ENCODE data around the gene FGF6.

The FGF6 gene

DNA sequence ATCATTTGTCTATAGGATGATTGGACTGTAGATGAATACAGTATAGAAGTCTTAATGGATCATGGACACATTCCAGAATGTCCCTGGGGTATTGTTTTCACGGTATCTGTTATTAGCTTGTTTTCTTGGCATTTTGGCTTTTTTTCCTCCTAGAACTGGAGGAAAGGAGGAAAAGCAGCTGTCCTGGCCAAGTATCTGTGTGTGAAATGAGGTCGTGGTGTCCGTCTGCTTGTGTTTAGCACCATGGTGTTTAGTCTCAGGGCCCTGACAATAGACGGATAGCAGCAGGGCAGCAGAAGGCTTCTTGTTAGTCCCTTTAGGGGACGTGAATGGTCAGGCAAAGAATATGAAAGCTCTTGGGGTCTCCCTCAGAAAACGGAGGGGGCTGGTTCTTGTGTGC is 21.2 kb downstream of the FGF6 start:
- CTCF ChIA-PET, result interaction anchor here (0.5 kb wide), 1 partner anchor 306 kb away, joined by 3 read pairs; no protein-coding TSS in a partner anchor
- POLR2A ChIA-PET (ENCODE audit: low non-redundant PET), result no interaction called here
- no peak overlapping the region for H3K27ac ChIP-seq
- DNase-seq (ENCODE audit: low spot score), result no peak
- TF ChIP-seq, protein P1, sequence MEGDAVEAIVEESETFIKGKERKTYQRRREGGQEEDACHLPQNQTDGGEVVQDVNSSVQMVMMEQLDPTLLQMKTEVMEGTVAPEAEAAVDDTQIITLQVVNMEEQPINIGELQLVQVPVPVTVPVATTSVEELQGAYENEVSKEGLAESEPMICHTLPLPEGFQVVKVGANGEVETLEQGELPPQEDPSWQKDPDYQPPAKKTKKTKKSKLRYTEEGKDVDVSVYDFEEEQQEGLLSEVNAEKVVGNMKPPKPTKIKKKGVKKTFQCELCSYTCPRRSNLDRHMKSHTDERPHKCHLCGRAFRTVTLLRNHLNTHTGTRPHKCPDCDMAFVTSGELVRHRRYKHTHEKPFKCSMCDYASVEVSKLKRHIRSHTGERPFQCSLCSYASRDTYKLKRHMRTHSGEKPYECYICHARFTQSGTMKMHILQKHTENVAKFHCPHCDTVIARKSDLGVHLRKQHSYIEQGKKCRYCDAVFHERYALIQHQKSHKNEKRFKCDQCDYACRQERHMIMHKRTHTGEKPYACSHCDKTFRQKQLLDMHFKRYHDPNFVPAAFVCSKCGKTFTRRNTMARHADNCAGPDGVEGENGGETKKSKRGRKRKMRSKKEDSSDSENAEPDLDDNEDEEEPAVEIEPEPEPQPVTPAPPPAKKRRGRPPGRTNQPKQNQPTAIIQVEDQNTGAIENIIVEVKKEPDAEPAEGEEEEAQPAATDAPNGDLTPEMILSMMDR (conservative IDR thresholded peaks at IDR 0.05; ENCODE audit: low read depth), result no peak

DNA sequence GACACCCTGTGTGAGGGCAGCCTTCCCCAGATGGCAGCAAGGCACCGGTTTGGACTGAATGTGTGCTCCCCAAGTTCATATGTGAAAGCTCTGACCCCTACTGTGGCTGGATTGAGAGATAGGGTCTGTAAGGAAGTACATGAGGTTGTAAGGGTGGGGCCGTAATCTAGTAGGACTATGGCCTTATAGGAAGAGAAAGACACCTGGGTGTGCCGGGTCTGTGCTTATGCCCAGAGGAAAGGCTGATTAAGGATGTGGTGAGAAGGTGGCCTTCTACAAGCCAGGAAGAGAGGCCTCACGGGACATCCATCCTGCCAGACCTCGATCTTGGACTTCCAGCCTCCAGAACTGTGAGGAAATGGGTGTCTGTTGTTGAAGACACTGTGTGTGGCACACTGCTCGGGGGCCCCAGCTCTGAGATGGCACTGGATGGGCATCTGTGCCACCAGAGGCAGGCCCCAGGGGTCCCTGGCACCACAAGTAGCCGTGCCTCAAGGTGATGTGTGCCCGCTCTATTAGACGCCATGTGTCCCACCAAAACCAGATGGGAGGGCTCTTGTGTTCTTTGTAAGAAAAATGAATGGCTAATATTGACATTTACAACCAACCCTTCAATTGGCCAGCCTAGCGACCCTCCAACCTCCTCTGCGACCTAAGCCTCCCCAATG is 22.0 kb downstream of the FGF6 start:
- ChIA-PET POLR2A (ENCODE audit: low non-redundant PET) (no interaction called here), CTCF (no interaction called here)
- no peak overlapping the region for H3K27ac ChIP-seq
- TF ChIP-seq, protein P1 (conservative IDR thresholded peaks at IDR 0.05; ENCODE audit: low read depth), result no peak
- DNase-seq (ENCODE audit: low spot score), result no peak

DNA sequence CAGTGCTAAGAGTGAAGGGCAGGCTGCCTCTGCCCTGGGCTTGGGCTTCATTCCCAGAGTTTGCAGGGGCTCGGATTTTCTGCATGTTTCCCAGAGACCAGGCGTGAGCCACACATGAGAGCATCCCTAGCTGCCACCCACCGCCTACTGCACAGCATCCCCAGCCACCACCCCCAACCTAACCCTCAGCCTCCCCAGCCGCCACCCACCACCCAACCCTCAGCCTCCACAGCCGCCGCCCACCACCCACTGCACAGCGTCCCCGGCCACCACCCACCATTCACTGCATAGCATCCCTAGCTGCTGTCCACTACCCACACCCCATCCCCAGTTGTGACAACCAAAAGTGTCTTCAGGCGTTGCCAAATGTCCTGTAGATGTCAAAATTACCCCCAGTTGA is 22.6 kb downstream of the FGF6 start:
- no peak for DNase-seq (ENCODE audit: low spot score)
- TF ChIP-seq, protein P1 (conservative IDR thresholded peaks at IDR 0.05; ENCODE audit: low read depth), result no peak
- no peak overlapping the region for H3K27ac ChIP-seq
- ChIA-PET POLR2A (ENCODE audit: low non-redundant PET) (no interaction called here), CTCF (no interaction called here)

DNA sequence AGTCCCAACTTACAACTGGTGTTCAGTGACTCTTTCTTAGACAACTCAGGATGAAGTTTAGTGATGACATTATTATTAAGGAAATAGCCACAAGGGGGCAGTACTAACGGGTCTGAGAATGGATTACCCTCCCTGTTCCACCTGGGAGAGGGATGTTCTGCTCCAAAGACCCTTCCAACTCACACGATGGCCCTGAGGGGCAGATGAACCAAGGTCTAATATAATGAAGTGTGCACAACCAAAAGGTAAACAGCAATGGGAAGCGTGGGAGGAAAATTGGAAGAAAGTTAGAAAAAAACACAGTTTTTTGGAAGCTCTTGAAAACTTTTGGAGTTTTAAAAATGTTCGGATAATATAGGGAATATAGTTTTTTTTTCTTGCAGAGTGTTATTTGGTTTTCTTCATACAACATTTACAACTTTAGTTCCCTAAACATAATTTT is 24.0 kb downstream of the FGF6 start:
- POLR2A ChIA-PET (ENCODE audit: low non-redundant PET), result no interaction called here
- TF ChIP-seq, protein P1 (conservative IDR thresholded peaks at IDR 0.05; ENCODE audit: low read depth), result peak; percentile 32
- CTCF ChIA-PET, result interaction anchor here (0.7 to 1.4 kb wide), 2 partner anchors 15 to 21 kb away, joined by 4 to 8 read pairs; no protein-coding TSS in a partner anchor
- peak; percentile 70 for DNase-seq (ENCODE audit: low spot score)
- no peak overlapping the region for H3K27ac ChIP-seq

DNA sequence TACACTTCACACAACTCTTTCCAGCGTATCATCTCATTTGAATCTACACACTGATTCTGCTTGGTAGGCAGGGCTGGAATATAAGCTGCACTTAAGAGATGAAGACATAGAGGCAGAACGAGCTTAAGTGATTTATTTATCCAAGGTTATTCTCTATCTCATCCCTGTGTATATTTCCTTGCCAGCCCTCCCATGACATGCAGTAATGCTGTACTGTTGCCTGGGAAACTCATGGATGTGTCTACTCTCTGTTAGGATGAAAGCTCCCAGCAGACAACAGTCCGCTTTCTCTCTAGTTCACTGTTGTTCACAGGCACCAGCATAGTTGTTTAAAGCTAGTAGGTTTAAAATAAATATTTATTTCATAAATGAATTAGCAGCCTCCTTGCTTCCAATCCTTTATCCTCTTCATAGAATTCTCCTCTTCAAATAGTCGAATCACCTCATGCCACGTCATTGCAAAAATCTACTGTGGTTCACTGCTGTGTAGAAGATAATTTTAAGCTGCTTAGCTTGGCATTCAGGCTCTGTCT is 25.4 kb downstream of the FGF6 start:
- DNase-seq (ENCODE audit: low spot score), result no peak
- CTCF ChIA-PET, result interaction anchor here (0.6 to 1.1 kb wide), 3 partner anchors 9 to 338 kb away, joined by 3 to 5 read pairs (median 3); partner anchors contain the start of gene FGF6

DNA sequence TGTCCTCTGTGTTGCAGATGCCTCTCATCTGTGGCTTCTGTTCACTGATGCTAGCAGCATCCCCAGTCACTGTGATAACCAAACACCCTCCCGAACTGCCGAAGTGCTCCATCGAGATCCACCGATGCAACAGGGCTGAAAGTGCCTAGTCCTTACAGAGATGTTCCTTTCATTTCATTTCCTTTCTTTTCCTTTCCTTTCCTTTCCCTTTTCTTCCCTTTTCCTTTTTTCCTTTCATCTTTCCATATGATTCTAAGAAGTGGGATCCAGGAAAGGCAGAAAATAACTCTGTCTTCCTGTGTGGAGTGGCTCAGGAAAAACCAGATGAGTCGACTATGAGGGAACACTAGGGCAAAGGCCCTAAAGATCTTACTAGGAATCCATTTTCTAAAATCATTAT is 26.7 kb downstream of the FGF6 start:
- TF ChIP-seq, protein P1 (conservative IDR thresholded peaks at IDR 0.05; ENCODE audit: low read depth), result no peak
- CTCF ChIA-PET, result no interaction called here
- DNase-seq (ENCODE audit: low spot score), result no peak
- no peak overlapping the region for H3K27ac ChIP-seq
- POLR2A ChIA-PET (ENCODE audit: low non-redundant PET), result no interaction called here

More for the DNA sequence above, 25.4 kb downstream of the FGF6 start:
- no peak overlapping the region for H3K27ac ChIP-seq
- POLR2A ChIA-PET (ENCODE audit: low non-redundant PET), result no interaction called here
- TF ChIP-seq, protein P1 (conservative IDR thresholded peaks at IDR 0.05; ENCODE audit: low read depth), result no peak
